Endothelial cell of hepatic sinusoid (primary cell): ENCODE results near the gene BCL2L13.

Source experiments
- in situ Hi-C: cut with HindIII; loops from 2 replicates; pipeline ENCODE4 v1.10.0; 2017; ENCODE audit warnings: low sequenced_read_pairs

Gene BCL2L13, protein sequence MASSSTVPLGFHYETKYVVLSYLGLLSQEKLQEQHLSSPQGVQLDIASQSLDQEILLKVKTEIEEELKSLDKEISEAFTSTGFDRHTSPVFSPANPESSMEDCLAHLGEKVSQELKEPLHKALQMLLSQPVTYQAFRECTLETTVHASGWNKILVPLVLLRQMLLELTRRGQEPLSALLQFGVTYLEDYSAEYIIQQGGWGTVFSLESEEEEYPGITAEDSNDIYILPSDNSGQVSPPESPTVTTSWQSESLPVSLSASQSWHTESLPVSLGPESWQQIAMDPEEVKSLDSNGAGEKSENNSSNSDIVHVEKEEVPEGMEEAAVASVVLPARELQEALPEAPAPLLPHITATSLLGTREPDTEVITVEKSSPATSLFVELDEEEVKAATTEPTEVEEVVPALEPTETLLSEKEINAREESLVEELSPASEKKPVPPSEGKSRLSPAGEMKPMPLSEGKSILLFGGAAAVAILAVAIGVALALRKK

DNA sequence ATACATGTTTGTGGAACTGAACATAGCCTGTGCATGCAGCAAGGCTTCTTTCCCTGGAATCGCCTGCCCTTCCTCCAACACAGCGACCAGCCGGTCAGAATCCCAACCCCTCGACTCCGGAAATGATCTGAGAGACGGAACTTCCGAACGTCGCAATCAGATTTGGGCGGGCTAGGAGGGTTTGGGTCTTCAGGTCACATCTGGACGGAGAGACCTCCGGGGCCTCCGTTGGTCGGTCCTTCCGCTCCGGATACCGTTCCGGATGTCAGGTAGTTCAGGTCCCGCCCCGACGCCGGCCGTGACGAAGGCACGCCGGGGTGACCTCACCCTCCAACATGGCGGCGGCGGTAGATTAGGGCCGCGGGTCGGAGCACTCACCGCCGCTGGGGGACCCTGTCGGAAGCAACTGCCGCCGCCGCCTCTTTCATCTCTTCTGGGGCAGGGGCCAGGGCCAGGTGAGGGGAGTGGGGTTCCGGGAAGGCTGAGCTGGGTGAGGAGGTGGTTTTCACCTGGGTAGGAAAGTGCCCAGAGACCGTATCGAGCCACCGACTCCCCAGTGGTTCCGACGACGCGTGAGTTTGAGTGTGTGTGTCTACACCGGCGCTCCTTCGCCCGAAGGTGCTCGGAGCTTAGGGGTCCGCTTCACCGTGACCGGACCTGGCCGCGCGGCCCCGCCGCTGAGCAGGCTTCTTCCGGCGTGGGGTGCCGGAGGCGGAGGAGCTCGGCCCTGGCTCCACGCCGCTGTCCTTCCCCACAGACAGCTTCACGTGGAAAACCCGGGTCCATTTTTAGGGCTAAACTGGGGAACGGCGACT, at the start of gene BCL2L13:
BCL2L13 (plus strand) TSS at position 326 of the 815 bp plus-strand sequence. CDS start 16,955 bp downstream, outside the sequence.
- in situ Hi-C loops, result no loop called here

DNA sequence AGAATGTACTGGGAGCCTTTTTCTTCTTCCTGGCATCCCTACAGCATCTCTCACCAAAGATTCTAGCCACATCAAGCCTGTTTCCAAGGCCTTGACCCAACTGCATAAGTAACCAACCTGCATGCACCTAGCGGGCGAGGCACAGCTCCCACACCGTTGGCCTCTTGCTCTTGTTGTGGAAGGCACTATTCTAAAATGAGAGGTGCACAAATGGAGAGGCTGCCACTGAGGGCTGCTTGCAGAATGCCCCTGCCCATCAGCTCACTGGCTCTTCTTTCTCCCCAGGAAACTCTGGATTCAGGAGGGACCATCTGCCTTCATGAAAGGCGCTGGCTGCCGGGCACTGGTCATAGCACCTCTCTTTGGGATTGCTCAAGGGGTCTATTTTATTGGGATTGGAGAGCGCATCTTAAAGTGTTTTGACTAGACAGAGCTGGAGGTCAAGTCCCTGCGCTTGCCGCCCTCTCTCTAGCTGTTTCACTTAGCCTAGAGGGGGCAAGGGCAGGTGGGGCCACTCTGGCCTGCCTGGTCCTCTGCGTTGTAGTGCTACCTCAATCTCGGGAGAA, 48.7 kb upstream of the BCL2L13 start:
- in situ Hi-C loops, result no loop called here

- in situ Hi-C loops, result no loop called here
Observed at GRCh38 chr22:17590586-17590985, 48.0 kb upstream of the BCL2L13 start.

GRCh38 chr22:17592201-17592600, 46.4 kb upstream of the BCL2L13 start:
- in situ Hi-C loops, result no loop called here

GRCh38 chr22:17596226-17596625, 42.3 kb upstream of the BCL2L13 start:
- in situ Hi-C loops, result no loop called here

DNA sequence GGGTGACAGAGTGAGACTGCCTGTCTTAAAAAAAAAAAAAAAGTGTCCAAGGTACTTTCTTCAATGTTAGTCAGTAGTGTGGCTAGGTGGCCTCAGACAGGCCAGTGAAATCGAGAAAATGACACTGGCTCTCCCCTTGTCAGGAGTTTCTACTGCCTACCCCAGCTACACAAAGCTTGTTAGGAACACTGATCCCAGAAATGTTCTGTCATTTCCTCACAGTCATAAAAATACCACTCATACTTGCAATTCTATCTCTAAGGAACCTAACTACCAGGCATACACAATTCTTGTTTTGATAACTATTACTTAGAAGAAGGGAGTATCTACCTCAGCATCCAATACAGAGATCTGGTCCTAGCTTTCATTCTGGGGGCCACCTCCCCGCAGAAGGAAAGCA, 41.3 kb upstream of the BCL2L13 start:
- in situ Hi-C loops, result no loop called here

DNA sequence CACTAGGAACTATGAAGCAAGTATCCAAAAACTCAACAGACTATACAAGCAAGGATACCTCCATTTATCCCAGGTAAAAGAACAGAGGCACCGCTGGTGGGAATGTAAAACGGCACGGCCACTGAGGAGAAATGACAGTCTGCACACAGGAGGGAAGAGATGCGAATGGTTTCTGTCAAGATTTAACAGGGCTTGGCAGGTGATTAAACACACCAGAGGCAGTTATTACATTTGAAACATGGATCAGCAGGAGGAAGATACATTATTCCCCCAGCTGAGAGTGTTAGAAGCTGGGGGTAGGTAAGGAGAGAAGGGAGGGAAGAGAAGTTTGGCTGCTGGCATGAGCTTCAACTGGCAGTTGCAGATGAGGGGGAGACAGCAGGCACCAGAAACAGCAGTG, 40.2 kb upstream of the BCL2L13 start:
- in situ Hi-C loops, result no loop called here

GRCh38 chr22:17601031-17601430, 37.5 kb upstream of the BCL2L13 start:
- in situ Hi-C loops, result no loop called here

DNA sequence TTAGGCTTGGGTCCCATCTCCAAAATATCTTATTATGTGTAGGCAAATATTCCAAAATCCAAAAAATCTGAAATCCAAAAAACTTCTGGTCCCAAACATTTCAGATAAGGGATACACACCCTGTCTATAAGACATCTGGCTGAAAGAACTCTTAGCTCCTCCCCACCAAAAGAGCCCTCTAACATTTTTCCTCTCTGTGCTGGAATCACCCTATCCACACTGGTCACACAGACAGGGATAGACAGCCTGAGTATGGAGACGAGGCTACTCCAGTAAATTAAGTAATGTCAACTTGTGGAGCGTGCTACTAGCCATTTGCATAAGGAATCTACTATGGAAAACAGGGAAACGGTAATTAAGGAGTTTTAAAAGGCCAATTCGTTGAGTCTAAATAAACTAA, 34.9 kb upstream of the BCL2L13 start:
- in situ Hi-C loops, result no loop called here

- in situ Hi-C loops, result no loop called here
Observed at GRCh38 chr22:17606496-17606895, 32.1 kb upstream of the BCL2L13 start.

DNA sequence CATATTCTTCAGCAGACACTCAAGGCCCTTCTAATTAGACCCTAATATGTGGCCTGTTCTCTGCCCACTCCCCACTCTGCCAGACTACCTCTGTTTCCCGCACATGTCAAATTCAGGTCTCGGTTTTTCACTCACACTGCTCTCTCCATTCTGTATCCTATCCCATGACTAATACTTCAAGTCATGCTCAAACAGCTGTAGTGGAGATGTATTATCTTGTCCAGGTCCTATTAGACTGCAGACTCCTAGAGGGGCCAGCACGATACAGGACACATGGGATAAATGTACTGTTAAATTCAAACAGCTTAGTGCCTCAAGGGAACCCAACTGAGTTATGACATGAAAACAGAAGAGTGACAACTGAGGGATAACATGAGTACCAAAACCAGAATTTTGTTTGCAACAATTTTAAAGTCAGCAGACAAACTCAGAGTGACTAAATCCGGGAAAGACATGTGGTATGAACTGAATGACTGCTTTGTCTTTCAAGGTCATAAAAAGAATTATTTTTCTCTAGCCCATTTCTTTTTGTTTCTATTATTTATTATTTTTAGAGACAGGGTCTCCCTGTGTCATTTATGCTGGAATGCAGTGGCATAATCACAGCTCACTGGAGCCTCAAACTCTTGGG, 30.6 kb upstream of the BCL2L13 start:
- in situ Hi-C loops, result no loop called here

DNA sequence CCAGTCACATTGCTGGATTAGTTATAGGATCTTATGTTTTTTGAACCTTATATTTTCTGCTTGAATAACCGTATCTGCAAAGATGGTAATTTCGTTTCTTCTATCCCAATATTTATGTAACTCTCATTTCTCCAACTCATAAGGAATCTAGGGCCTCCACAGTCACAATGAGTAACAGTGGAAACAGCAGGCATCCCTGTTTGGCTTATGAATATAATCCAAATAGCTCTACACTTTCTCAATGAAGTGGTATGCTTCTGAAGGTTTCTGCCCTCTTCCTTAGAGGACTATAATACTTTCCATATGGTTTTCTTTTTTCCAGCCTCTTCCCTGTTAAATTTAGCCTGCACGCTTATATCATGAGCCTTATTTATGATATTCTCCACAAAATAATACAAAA, 26.5 kb upstream of the BCL2L13 start:
- in situ Hi-C loops, result no loop called here

DNA sequence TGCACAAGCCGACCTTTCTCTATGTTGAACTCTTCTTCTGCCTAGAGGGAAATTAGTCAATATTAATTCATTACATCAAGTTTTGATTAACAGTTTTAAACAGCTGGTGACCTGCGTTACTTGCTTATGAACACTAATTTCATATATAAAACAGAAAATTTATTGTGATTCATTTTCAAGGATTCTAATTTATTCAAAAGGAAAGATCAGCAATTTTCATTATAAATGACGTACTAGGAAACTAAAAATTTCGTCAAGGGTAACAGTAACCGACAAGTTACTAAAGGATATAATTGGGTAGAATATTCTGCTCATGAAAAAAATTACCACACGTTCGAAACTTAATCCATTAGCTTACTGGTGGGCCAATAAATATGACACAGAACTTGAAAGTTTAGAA, 25.3 kb upstream of the BCL2L13 start:
- in situ Hi-C loops, result no loop called here

DNA sequence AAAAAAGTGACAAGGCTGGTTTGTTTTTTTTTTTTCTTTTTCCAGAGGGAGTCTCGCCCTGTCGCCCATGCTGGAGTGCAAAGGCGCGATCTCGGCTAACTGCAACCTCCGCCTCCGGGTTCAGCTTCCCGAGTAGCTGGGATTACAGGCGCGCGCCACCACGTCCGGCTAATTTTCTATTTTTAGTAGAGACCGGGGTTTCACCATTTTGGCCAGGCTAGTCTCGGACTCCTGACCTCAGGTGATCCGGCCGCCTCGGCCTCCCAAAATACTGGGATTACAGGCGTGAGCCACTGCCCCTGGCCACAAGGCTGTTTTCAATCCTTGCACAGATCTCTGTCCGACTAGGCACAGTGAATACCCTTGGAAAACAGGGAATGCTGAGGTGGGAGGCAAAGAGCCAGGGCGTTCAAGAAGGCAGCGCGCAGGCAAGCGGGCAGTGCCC, 10.6 kb upstream of the BCL2L13 start:
- in situ Hi-C loops, result no loop called here

- in situ Hi-C loops, result no loop called here
Observed at GRCh38 chr22:17628406-17629172, 10.0 kb upstream of the BCL2L13 start, which contains the start of gene ATP6V1E1. Gene ATP6V1E1 (minus strand): TSS chr22:17628749. CDS start chr22:17628635, 114 bp downstream.

DNA sequence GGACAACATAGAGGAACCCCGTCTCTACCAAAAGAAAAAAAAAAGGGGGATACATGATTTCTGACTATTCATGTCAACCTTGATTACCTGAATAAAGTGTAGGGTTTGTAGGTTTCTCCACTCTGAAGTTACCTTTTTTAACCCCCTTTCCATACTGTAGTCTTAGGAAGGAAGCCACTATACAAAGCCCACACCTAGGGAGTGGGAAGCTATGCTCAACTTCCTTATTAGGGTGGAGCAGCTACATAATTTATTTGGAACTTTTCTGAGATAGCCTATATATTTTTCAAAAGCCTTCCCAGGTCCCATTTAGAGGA, 9.4 kb upstream of the BCL2L13 start:
- in situ Hi-C loops, result no loop called here

- in situ Hi-C loops, result loop anchor here (5.0 kb wide), 1 partner anchor 48 kb away; no protein-coding TSS in a partner anchor
Observed at GRCh38 chr22:17629641-17630040, 8.9 kb upstream of the BCL2L13 start.

GRCh38 chr22:17631076-17631565, 7.4 kb upstream of the BCL2L13 start:
- in situ Hi-C loops, result loop anchor here (5.0 kb wide), 1 partner anchor 46 kb away; no protein-coding TSS in a partner anchor

- in situ Hi-C loops, result loop anchor here (5.0 kb wide), 1 partner anchor 44 kb away; no protein-coding TSS in a partner anchor
Observed at GRCh38 chr22:17633217-17633997, 5.2 kb upstream of the BCL2L13 start.
